Activated naive CD4-positive, alpha-beta T cell treated with anti-CD3 and anti-CD28 coated beads, Interleukin-2, amount 50 U/mL, for 24 hours (primary cell): ENCODE measurements around the gene RCL1.
A peak's percentile ranks its signal among the peaks of the same experiment; 100 is the strongest.

Source experiments
- H3K27ac Mint-ChIP-seq: one replicate; pipeline ENCODE4 v1.8.0; 2021; ENCODE audit warnings: mild to moderate bottlenecking, mixed read lengths
- H3K27me3 Mint-ChIP-seq: one replicate; pipeline ENCODE4 v1.8.0; 2021; ENCODE audit warnings: mixed read lengths
- H3K36me3 Mint-ChIP-seq: one replicate; pipeline ENCODE4 v1.8.0; 2021; ENCODE audit warnings: mixed read lengths
- H3K4me1 Mint-ChIP-seq: one replicate; pipeline ENCODE4 v1.8.0; 2021; ENCODE audit warnings: mixed read lengths
- H3K4me3 Mint-ChIP-seq: one replicate; pipeline ENCODE4 v1.8.0; 2021; ENCODE audit warnings: mild to moderate bottlenecking, mixed read lengths
- H3K9me3 Mint-ChIP-seq: one replicate; pipeline ENCODE4 v1.8.0; 2021; ENCODE audit warnings: mixed read lengths

Gene RCL1

DNA sequence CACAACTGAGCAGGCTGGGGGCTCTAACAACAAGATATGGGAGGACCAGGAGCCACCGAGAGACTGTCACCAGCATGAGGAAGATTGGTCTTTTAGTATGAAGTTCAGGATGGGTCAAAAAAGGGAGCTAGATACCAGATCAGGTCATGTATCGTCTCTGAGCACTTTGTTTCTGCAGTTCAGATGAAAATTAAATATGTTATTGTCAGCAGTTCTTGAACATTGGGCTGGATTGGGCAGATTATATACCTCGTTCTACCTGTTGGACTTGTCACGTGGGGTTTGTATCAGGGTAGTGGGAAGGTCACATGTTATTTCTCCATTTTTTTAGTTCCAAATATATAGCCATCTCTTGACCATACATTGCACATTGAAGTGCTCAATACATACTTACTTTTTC, 47.3 kb downstream of the RCL1 start:
- Mint-ChIP-seq H3K4me3 (peak overlapping the region; percentile 2), H3K27me3 (no peaks in the 10 kb centered on the region), H3K9me3 (no peaks in the 10 kb centered on the region), H3K36me3 (peaks cover 44% of the 10 kb centered on the region), H3K27ac (peak overlapping the region; percentile 33), H3K4me1 (peaks cover 62% of the 10 kb centered on the region)

DNA sequence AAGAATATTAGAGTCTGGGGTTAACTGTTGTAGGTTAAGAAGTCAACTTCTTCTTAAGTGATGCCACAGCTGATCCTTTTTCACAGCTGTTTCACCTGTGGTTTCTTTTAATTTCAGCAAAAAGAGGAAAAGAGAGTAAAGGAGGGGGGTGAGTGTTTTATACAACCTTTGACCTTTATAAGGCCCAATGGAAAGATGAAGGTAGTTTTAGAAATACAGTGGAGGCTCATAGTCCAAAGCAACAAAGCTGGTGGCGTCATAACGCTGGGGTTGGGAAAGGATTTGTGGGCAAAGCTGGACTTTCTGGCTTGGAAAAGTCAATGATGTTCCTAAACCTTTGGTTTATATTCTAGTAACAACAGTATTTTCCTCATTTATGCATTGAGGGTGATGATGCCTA, 49.5 kb downstream of the RCL1 start:
- Mint-ChIP-seq H3K27me3 (no peaks in the 10 kb centered on the region), H3K4me1 (peaks cover 45% of the 10 kb centered on the region), H3K9me3 (no peaks in the 10 kb centered on the region), H3K4me3 (peak overlapping the region; percentile 33), H3K36me3 (peaks cover 35% of the 10 kb centered on the region), H3K27ac (peak overlapping the region; percentile 27)

DNA sequence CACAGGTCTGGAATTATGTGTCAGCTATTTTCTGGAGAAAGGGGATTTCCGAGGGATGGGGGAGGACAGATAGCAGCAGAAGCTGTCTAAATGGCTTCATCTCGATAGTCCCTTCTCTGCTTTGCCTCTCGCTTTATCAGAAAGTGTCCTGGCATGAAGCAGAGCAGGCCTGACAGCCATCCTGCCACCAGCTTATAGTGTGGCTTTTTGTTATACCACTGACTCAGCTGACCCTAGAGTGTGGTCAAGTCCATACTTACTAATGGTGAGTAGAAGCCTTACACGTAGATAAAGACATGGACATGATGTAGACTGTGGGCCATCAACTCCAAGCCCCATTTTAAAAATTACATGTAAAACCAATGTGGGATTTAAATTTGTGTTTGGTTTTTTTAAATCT, 50.0 kb downstream of the RCL1 start:
- no peak overlapping the region for H3K4me3 Mint-ChIP-seq
- peaks cover 35% of the 10 kb centered on the region for H3K36me3 Mint-ChIP-seq
- H3K4me1 Mint-ChIP-seq, result peaks cover 41% of the 10 kb centered on the region
- no peaks in the 10 kb centered on the region for H3K27me3 Mint-ChIP-seq
- H3K27ac Mint-ChIP-seq, result no peak overlapping the region
- H3K9me3 Mint-ChIP-seq, result no peaks in the 10 kb centered on the region

DNA sequence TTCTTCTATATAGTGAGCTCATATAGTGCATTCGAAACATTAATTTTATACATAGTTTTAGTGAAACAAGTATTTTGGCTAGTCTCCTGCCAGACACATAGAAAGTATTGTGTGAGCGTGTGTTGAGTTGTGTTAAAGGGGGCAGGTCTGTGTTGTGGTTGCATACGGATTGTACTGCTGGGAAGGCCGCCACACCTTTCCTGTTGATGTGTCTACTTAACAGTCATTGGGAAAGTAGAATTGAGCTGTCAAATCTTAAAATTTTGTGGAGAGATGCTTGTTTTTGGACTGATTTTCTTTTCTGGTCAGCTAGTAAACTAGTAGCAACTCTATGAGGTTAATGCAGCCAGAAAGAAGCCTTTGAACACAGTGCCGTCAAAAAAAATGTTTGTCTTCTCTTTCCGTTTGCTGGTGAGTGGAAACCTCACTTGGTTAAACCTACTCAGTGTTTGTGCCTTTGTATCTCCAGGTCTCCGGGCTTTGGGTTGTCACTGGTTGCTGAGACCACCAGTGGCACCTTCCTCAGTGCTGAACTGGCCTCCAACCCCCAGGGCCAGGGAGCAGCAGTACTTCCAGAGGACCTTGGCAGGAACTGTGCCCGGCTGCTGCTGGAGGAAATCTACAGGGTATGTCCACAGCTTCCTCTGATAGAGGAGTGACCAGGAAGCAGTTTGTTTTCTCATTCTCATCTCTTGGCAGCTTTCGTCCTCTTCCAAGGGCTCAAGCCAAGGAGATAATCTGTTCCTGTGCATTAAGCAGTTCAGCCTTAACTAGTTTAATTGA, 51.5 kb downstream of the RCL1 start:
- Mint-ChIP-seq H3K36me3 (peaks cover 30% of the 10 kb centered on the region), H3K27me3 (no peaks in the 10 kb centered on the region), H3K4me1 (peaks cover 27% of the 10 kb centered on the region), H3K27ac (no peak overlapping the region), H3K9me3 (no peaks in the 10 kb centered on the region), H3K4me3 (no peak overlapping the region)

DNA sequence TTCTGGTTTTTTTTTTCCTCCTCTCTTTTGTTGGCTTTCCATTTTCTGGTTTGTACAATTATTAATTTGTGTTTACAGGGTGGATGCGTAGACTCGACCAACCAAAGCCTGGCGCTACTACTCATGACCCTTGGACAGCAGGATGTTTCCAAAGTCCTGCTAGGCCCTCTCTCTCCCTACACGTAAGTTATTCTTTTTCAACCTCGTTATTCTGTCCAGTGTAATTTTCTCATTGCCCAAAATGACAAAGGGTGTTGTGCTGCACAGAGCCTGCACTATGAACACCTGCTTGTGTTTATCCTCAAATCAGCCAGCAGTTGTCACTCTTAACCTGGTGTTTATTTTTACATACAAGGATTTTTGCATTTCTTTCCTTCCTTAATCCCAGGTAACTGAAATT, 56.6 kb downstream of the RCL1 start:
- Mint-ChIP-seq H3K36me3 (peaks cover 21% of the 10 kb centered on the region), H3K27ac (no peak overlapping the region), H3K4me3 (no peak overlapping the region), H3K27me3 (no peaks in the 10 kb centered on the region), H3K9me3 (no peaks in the 10 kb centered on the region), H3K4me1 (peaks cover 4% of the 10 kb centered on the region)

DNA sequence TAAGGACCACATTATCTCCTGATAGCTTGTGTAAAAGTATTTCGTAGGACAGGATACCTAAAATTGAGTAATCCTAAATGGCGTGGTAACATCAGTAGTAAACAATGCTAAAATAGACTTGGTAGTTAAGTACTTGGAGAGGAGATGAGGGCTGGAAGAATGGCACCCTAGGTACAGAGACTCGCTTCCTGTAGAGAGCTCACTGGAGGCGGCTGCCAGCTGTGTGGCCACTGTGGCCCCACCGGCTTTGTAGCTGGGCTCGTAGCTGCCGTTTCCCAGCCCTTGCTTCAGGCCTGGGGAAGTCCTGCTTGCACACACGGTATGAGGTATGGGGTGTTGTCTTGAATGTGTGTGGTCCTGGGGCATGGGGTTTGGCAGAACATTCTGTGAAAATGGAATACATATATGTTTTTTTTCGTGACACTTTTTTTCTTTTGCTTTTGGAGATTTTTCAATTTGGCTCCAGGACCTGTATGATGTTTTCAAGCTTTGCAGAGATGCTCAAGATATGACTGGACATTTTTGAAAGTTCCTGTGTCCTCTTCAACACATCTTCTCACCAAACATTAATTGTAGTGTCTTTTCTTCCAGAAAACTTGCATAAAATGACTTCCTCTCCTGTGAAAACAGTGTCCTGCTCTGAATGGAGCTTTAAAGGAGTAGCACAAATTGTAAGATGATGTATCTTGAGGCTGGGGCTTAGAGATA, 58.0 kb downstream of the RCL1 start:
- Mint-ChIP-seq H3K4me1 (peaks cover 12% of the 10 kb centered on the region), H3K9me3 (no peaks in the 10 kb centered on the region), H3K4me3 (no peak overlapping the region), H3K27ac (no peak overlapping the region), H3K36me3 (peaks cover 15% of the 10 kb centered on the region), H3K27me3 (no peaks in the 10 kb centered on the region)

DNA sequence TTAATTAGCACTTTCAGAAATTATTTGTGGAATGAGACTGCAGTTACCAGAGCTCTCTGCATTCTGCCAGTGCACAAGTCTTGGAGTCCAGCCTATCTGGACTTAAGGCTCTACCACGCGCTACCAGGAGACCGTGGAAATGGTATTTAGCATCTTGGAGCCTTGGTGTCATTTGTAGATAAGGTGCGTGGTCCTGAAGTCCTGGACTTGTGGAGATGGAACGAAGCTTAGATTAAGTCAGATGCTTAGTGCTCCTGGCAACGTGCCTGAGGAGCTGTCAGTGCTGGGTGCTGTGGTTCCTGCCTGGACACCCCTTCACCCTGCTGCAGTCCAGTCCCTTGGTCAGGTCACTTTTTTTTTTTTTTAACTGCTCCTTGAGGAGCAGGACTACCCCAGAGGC, 59.7 kb downstream of the RCL1 start:
- no peak overlapping the region for H3K4me3 Mint-ChIP-seq
- H3K36me3 Mint-ChIP-seq, result peaks cover 24% of the 10 kb centered on the region
- H3K27ac Mint-ChIP-seq, result no peak overlapping the region
- H3K4me1 Mint-ChIP-seq, result peaks cover 28% of the 10 kb centered on the region
- no peaks in the 10 kb centered on the region for H3K27me3 Mint-ChIP-seq
- no peaks in the 10 kb centered on the region for H3K9me3 Mint-ChIP-seq

DNA sequence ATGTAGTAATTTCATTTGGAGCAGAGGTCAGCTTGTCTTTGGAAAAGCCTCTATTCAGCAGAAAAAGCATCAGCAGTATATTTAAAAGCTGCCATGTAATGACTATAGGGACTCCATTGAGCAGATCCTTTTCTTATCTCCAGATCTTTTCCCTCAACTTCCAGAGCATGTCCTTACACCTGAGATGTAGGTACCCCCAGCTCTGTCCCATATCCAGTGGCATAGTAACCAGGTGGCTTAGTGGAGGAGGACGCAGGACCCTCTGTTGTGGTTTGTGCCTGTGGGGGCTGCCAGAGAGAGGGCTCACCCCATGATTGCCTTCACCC, 61.5 kb downstream of the RCL1 start:
- no peaks in the 10 kb centered on the region for H3K27me3 Mint-ChIP-seq
- H3K27ac Mint-ChIP-seq, result no peak overlapping the region
- peaks cover 29% of the 10 kb centered on the region for H3K4me1 Mint-ChIP-seq
- H3K4me3 Mint-ChIP-seq, result no peak overlapping the region
- peaks cover 31% of the 10 kb centered on the region for H3K36me3 Mint-ChIP-seq
- H3K9me3 Mint-ChIP-seq, result no peaks in the 10 kb centered on the region

DNA sequence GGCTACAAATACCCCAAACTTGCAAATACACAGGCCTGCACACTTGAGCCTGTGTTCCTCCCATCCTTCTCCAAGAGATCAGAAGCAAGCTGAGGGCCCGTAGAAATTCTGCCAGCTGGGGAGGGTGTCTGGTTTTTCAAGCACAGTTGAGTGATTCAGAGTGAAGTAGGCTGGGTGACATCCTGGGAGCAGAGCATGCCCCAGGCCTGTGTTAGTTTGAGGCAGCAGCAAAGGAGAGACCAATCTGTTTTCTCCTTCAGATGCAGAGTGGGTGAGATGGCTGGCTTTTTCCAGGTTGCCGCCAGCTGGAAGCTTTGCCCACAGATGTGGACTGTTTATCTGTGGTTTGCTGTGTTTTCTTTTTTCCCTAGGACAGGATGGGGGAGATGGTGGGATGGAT, 63.1 kb downstream of the RCL1 start:
- H3K4me3 Mint-ChIP-seq, result no peak overlapping the region
- no peaks in the 10 kb centered on the region for H3K27me3 Mint-ChIP-seq
- H3K27ac Mint-ChIP-seq, result peak overlapping the region; percentile 66
- peaks cover 29% of the 10 kb centered on the region for H3K4me1 Mint-ChIP-seq
- H3K36me3 Mint-ChIP-seq, result peaks cover 33% of the 10 kb centered on the region
- no peaks in the 10 kb centered on the region for H3K9me3 Mint-ChIP-seq

DNA sequence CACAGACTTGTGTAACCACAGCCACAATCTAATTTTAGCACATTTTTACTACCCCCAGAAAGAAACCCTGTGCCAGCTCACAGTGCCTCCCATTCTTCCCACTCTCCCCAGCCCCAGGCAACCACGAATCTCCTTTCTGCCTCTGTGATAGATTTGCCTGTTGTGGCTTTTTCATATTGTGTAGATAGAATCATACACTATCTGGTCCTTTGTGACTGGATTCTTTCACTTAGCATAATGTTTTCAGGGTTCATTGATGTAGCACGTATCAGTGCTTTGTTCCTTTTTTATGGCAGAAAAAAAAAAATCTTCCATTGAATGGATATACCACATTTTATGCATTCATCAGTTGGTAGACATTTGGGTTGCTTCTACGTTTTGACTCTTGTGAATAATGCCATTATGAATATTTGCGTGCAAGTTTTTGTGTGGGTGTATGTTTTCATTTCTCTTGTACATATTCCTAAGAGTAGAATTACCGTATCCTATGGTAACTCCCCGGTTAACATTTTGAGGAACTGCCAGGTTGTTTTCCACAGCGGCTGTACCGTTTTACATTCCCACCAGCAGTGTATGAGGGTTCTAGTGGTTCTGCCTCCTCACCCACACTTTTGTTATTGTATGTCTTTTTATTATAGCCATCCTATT, 64.5 kb downstream of the RCL1 start:
- Mint-ChIP-seq H3K9me3 (no peaks in the 10 kb centered on the region), H3K27me3 (no peaks in the 10 kb centered on the region), H3K4me3 (no peak overlapping the region), H3K27ac (peak overlapping the region; percentile 30), H3K36me3 (peaks cover 27% of the 10 kb centered on the region), H3K4me1 (peaks cover 25% of the 10 kb centered on the region)

DNA sequence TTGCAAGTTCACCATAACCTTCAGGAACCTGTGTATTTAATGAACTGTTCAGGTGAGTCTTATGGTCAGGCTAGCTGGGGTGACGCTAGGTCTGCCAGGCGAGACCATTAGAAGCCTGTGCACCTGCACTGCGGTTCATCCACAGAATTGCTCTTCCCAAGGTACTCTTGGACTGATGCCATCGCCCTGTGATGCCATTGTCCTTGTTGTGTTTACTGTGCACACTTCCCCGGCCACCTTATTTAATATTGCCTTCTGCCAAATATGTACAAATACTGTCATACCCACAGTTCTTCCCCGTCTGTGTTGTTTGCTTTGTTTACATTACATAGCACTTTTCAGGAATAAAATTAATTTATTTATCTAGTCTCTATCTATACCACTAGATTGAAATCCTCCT, 66.3 kb downstream of the RCL1 start:
- H3K9me3 Mint-ChIP-seq, result no peaks in the 10 kb centered on the region
- peak overlapping the region; percentile 14 for H3K27ac Mint-ChIP-seq
- no peaks in the 10 kb centered on the region for H3K27me3 Mint-ChIP-seq
- peaks cover 31% of the 10 kb centered on the region for H3K36me3 Mint-ChIP-seq
- peaks cover 29% of the 10 kb centered on the region for H3K4me1 Mint-ChIP-seq
- no peak overlapping the region for H3K4me3 Mint-ChIP-seq

DNA sequence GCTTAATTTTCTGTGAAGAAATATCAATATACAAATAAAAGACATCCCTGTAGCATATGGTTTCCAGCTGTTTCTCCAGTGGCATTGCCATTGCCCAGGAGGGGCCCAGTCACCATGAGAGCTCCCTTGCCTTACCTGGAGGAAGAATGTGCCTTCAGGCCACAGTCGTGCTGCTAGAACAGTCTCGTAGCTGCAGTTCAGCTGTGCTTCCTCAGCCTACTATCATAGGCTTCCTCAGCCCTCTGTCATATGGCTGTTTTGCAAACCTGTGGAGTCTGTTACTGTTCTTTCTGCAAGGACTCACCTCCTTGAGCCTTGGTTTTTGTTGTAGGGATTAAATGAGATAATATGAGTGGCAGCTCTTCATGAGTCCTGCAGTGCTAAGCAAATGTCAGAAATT, 67.6 kb downstream of the RCL1 start:
- Mint-ChIP-seq H3K27ac (no peak overlapping the region), H3K9me3 (no peaks in the 10 kb centered on the region), H3K4me1 (peaks cover 25% of the 10 kb centered on the region), H3K4me3 (no peak overlapping the region), H3K27me3 (no peaks in the 10 kb centered on the region), H3K36me3 (peaks cover 31% of the 10 kb centered on the region)

DNA sequence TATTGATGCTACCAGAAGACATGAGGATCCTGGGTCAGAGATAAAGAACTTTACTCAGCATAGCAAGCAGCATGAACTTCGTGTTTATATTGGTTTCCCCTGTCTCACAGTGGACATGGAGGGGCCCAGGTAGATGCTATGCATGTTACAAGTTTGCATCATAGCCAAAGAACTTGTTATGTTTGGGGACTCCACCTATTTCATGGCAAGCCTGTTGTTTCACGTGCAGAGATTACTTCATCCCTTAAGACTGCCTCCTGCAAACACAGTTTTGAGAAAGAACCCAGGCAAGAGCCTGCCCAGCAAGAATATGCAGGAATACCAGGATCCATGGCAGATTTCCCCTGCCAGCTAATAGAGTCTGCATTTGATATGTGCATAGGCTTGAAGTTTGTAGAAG, 68.4 kb downstream of the RCL1 start:
- Mint-ChIP-seq H3K36me3 (peaks cover 31% of the 10 kb centered on the region), H3K27ac (no peak overlapping the region), H3K4me1 (peaks cover 25% of the 10 kb centered on the region), H3K9me3 (no peaks in the 10 kb centered on the region), H3K27me3 (no peaks in the 10 kb centered on the region), H3K4me3 (no peak overlapping the region)

DNA sequence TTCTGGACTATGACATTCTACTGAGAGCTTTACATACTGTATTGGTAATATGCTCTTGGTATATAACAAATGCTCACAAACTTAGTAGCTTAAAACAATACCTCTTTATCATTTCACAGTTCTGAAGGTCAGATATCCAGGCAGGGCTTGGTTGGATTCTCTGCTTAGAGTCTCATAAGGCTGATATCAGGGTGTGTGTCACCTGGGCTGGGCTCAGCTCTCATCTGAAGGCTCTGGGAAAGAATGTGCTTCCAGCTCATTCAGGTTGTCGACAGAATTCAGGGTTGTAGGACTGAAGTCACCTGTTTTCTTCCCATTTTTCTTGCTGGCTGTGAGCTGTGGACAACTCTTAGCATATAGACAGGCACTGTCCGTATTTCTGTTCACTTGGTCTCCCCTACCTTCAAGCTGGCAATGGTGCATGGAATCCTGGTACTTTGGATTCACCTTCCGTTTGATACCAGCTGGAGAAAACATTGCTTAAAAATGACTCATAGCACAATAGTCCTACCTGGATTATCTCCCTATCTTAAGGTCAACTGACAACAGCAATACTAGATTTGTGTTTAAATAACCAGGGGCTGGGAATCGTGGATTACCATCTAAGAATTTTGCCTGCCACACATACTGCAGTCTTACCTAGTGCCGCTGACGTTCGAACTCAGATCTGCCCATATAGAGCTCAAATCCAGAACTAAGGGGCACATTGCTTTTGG, 69.2 kb downstream of the RCL1 start:
- Mint-ChIP-seq H3K9me3 (no peaks in the 10 kb centered on the region), H3K27me3 (no peaks in the 10 kb centered on the region), H3K4me3 (no peak overlapping the region), H3K36me3 (peaks cover 28% of the 10 kb centered on the region), H3K27ac (no peak overlapping the region), H3K4me1 (peaks cover 19% of the 10 kb centered on the region)

DNA sequence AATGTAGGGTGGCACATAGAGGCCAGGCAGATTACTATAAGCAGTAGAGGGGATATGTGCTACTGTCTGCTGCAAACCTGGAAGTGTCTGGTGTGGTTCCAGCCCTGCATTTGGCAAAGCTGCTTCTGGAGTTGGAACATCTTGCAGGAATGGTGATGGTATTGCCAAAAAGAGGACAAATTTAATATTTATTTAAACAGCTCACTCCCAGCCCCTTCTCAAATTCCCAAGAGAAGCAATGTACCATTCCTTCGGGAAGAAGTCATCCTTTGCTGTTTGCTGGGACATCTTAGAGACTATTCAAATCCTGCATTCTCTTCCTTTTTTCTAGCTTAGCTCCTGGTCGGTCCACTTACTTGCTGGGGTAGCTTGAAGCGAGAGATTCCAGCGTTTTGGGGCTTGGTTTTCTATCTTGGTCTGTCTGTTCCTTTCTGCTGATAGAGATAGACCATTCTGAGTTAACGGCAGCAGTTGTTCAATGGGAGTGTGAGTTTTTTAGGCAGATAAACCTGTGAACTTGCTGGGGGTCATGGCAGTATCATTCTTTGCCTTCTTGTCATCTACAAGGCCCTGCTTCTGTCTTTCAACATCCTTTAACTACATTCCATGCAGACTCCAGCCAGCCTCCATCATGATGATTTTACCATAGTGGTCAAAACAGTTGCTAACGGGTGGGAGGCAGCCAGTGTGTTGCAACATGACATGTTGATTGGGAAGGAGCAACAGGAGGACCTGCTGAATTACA, 69.9 kb downstream of the RCL1 start:
- peaks cover 13% of the 10 kb centered on the region for H3K4me1 Mint-ChIP-seq
- H3K27me3 Mint-ChIP-seq, result no peaks in the 10 kb centered on the region
- peaks cover 23% of the 10 kb centered on the region for H3K36me3 Mint-ChIP-seq
- no peaks in the 10 kb centered on the region for H3K9me3 Mint-ChIP-seq
- no peak overlapping the region for H3K4me3 Mint-ChIP-seq
- no peak overlapping the region for H3K27ac Mint-ChIP-seq
